DMS 273 (cell line): ENCODE measurements around the gene CHST8.
A peak's percentile ranks its signal among the peaks of the same experiment; 100 is the strongest.

Experiments used
- DNase-seq: peaks from one replicate; lab custom pipeline; 2025; ENCODE audit not compliant: unreplicated experiment; lab: John Stamatoyannopoulos, UW

CHST8 gene

GRCh38 chr19:33673258-33673875 is 51.6 kb downstream of the CHST8 start:
- no peak for DNase-seq

DNA sequence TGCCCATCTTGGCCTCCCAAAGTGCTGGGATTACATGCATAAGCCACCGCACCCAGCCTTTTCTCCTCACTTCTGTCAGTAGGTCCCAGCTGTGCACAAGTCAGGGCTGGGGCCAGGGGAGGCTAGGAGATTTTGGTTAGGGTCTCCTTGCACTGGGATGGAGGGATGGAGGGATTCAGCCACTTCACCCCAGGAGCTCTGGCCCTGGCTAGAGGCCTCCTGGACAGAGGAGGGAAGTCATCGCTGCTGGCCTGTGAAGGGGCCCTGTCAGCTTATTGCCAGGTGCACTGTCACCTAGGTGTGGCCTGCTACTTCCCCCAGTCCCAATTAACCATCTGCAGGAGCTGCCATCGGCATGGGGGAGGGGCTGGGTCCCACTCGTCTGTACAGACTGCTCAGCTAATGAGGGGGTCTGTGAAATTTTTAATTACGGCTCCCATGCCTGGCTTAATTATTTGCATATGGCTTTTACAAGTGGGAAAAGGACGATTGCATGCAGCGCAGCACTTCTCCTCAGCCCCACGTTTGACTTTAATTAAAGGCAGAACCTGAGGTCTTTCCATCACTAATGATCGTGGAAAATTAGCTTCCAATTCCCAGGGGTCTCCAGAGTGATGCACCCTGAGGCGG is 52.4 kb downstream of the CHST8 start:
- no peak for DNase-seq

- no peak for DNase-seq
Observed at GRCh38 chr19:33674626-33675367, 53.0 kb downstream of the CHST8 start.

DNA sequence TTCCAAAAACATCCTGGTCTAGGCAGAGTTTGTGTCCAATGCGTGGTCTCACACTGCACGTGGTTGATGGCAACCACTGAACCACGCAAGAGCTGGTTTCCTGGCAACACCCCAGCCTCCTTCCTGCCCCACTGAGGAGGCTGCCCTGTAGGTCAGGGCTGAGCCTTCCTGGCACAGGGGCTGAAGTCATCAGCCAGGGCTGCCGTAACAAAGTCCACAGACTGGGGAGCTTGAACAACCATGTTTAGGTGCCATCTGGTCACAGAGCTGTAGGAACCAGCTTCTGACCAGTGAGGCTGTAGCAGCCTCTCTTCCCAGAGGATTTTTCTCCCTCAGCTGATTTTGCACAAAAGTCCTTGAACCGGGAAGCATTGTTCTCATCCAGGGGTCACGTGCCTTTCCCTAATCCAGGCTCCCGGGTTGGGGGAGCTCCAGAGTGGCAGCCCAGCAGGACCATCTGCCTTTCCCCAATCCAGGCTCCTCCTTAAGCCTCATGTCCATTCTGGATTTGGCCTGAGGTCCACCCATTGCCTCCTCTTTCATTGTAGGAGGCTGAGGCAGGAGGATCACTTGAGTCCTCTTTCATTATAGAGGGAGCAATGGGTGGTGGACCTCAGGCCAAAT is 53.9 kb downstream of the CHST8 start:
- DNase-seq = peak; percentile 24

GRCh38 chr19:33676999-33677665 is 55.4 kb downstream of the CHST8 start:
- peak; percentile 44 for DNase-seq

DNA sequence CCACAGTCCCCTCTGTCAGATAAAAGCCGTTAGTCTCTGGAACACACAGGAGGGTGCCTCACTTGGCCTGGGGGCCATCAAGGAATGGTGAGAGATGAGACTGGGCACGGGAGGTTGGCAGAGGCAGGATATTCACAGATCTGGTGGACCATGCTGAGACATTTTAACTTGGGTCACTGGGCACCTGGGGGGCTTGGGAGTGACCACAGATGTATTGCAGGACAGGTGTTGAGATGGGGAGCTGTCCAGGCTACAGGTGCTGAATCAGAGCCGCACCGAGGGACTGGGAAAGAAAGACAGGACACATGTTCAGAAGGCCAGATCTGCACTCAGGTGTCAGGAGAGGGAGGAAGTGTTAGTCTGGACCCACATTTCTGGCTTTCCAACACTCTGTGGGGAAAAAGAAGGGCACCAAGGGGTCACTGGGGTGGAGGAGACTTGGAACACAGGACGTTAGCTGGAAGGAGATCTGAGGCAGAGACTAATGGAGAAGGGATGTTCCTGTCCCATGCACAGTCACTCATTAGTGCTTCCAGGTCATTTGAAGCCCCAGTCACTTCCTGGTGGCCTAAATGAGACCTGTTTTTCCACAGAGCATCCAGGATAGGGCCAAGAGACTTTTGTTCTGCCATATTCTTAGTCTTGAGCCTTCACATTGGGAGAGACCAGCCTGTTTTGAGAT is 56.1 kb downstream of the CHST8 start:
- peak; percentile 22 for DNase-seq

GRCh38 chr19:33678796-33679585 is 57.2 kb downstream of the CHST8 start:
- DNase-seq = peak; percentile 59

DNA sequence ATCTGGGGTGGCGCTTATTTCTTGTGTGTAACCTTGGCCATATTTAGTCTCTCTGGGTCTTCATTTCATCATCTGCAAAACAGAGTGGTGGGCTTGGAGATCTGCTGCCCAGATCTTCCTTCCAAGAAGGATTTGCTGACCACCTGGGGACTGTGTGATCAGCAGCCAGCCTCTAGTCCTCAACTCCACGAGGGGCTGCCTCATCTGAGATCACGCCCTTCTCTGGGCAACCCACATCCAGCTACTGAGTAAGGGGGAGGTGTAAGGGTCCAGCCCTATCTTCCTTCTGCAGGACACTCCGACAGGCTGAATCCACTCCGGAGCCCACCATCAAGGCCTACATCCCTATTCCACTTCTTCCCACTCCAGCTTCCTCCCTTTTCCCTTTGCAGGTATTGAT is 57.9 kb downstream of the CHST8 start:
- no peak for DNase-seq

DNA sequence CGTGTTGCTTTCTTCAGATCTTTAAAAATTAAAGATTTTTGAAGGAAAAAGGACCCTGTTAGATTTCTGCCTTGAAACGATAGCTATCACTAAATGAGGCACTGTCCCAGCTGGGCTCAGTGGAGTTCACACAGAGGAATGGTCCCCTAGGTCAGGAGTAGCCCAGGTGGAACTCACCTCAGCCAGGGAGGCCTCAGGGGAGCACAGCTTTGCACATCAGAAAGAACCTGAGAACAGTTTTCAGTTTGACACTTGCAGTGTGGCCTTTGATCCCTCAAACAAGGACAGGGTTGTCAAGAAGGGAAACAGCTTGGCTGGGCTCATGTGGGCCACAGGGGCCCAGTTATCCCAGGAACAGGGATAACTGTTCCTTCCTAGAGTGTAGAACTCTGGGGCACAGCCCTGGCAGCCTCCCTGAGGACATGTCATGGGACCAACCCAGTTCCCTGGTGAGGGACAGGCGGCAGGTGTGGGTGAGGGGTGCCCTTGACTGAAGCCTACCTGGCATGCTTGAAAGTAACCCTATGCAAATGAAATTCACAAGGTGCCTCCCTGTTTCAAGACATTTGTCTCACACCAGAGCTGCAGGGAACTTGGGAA is 59.4 kb downstream of the CHST8 start:
- DNase-seq = no peak

- DNase-seq = peak; percentile 74
Observed at GRCh38 chr19:33683881-33684537, 62.3 kb downstream of the CHST8 start.

DNA sequence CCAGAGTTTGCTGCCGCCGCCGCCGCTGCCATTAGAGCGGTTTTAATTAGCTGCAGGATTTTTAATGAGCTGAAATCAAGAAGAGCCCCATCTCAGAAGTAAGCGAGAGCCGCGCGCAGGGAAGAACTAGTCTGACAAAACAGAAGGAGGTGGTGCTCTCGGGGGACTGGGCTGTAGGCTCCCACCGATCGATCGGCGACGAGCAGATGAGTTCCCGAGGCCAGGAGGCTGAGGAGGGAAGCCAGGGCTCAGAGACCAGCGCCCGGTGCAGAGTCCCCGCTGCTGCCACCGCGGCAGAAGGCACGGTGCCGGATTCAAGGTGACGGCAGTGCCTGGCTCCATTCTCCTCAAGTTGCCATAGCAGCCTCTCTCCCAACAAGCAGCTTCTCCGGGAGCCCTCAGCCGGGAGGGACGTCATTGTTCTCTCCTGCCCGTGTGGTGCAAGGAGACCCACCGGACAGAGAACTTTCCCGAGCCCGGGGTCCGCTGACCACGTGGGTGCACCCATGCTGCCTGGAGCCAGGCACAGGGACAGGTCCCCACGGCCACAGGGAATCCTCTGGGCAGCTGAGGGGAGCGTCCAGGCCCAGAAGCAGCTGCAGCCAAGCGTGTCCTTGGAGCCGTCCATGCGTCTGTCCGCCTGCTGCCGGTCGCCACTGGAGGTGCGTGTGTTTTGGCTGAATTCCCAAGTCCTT is 62.9 kb downstream of the CHST8 start:
- DNase-seq = peak; percentile 59

DNA sequence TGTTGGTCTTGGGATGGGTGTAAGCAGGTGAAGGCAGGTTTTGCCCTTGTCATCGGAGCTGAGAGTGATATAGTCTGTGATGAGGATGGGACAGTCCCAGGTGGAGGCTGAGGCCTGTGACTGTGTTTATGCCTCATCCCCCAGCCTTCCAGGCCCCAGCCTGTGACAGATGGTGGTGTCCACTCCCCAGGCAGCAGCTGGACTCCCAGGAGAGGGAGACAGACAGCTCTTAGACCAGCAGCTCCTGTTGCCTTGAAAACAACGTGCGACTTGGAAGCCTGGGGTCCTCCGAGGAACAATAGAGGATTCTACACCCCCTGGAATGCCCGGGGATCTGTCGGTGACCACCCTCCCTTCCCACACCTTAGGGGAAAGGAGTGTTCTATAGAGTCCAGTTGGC is 63.8 kb downstream of the CHST8 start:
- DNase-seq = peak; percentile 67

DNA sequence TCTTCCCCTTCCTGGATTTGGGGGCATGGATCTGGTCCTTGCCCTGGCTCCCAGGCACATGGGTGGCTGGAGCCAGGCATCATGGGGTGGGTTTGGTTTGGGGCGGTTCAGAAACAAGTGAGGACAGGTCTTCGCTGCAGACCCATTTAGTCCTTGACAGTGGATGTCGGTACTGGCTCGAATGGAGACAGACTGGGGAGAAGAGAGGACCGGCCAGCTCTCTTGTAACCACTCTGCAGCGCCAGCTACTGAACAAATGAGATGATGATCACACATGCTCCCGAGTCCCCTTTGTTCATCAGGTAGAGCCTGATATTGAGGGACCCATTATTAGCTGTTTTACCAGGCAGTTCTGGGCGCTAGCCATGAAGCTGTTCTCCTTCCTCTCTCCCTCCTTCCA is 64.5 kb downstream of the CHST8 start:
- no peak for DNase-seq

- no peak for DNase-seq
Observed at GRCh38 chr19:33686687-33687480, 65.1 kb downstream of the CHST8 start.

- DNase-seq = no peak
Observed at GRCh38 chr19:33687481-33688170, 65.9 kb downstream of the CHST8 start.

GRCh38 chr19:33688171-33688992 is 66.6 kb downstream of the CHST8 start:
- DNase-seq = no peak
